Mucosa of descending colon (tissue), 3 donors: Measurements from ENCODE around the gene LRRC8B. TPM values are rescaled to one million over a fixed set of nuclear protein-coding genes. Genes with fewer than 3 reads are reported as not detected.

Experiments
- ATAC-seq: fragments of 200-7000 bp; cut with Tn5 transposase; one replicate; pipeline ENCODE4 v1.9.1; 2020; ENCODE audit warnings: mild to moderate bottlenecking, moderate library complexity
- DNase-seq, 3 donors: peaks; one replicate each; pipeline ENCODE4 v3.0.0-alpha.2; 2020
- H3K36me3 ChIP-seq: fragments of 200-600 bp; one replicate; pipeline ENCODE4 v1.8.0; 2021; ENCODE audit warnings: low read depth, mild to moderate bottlenecking
- H3K4me1 ChIP-seq: fragments of 200-600 bp; one replicate; pipeline ENCODE4 v1.8.0; 2021; ENCODE audit warnings: low read depth, mild to moderate bottlenecking
- H3K4me3 ChIP-seq: fragments of 200-600 bp; one replicate; pipeline ENCODE4 v1.8.0; 2021; ENCODE audit warnings: mild to moderate bottlenecking
- H3K9me3 ChIP-seq: fragments of 200-600 bp; one replicate; pipeline ENCODE4 v1.8.0; 2021; ENCODE audit warnings: mild to moderate bottlenecking
- intact Hi-C, 2 donors: fragments of 100-400 bp; cut with DNase I in 1 of 2; cut with micrococcal nuclease in 1 of 2; formaldehyde crosslinking; loops; one replicate each; pipeline versions ENCODE4 v1.11.0 to v1.11.1; 2022; cut with DNase I, micrococcal nuclease
- long read RNA-seq, 2 donors: library from polyadenylated mRNA; unstranded; transcript quantifications; one replicate each; pipeline ENCODE4 v2.0.0, GENCODE V29; 2019 to 2021
- total RNA-seq, 3 donors: library from RNA; stranded (reverse); fragmentation: NEBNext Ultra II Directional in 2 of 3; extraction: Animal tissue kit (Norgen Biotek cat#: 25700) in 2 of 3; gene quantifications; one replicate each; pipeline versions ENCODE4 v1.2.1 to v1.2.4, GENCODE V29; 2021 to 2023
- TF ChIP-seq, protein P1 (sequence below): fragments of 200-600 bp; IDR thresholded peaks from one replicate; pipeline ENCODE4 v1.8.0; 2022; ENCODE audit warnings: antibody characterized with exemption, mild to moderate bottlenecking
- donor health status: DM: no; HTN: no; CAD: no; lungs with moderate emphysema.
- donor health status: DM: no; HTN: no; CAD: no.
- donor health status: DM: no; HTN: yes; CAD: no.

Gene LRRC8B
- total RNA-seq = 10 to 100 TPM; 11.2 to 16.1 (median 11.6) TPM
- long read RNA-seq, donor 1, full-length matches to known transcripts = 2 of 4 reads
- long read RNA-seq, donor 1, partial matches to known transcripts = 1 of 4 reads
- long read RNA-seq, donor 1, other reads (novel, unspliced or antisense) = 1 of 4 reads
- long read RNA-seq, donor 2 = 0 reads

DNA sequence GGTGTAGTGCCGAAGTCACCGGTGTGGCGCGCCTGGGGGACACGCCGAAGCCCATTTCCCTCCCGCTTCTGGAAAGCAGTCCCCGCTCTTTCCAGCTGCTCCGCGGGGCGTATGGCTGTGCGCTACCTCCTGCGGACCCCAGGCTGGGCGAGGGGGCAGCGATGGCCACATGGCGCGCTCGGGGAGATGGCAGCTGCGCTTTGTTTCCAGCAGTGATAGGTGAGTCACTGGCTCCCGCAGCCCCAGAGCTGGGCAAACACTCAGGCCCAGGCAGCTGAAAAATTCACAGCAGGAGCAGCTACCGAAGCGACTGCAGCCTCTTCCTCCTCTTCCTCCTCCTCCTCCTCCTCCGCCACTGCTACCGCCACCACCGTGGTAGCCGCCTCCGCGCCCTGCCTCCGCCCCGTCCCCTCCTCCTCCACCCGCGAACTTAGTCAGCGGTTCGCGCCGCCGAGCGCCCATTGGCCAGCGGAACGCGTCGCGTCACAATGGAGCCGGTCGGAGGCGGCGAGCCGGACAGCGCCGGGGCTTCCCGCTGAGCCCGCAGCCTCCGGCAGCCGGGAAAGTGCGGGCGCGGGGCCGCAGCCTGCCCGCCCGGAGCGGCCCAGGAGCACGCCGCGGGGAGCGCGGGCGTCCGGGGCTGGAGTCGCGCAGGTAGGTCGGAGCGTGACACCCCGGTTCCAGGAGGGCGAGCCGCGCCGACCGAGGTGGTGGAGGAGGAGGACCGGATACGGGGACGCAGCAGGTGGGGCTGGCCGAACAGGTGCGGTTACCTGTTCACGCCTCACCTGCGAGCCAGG lies at the start of gene LRRC8B:
LRRC8B (plus strand) TSS at position 461 of the 800 bp plus-strand sequence. CDS start 57,822 bp downstream, outside the sequence.
- no peaks in the 10 kb centered on the region for H3K9me3 ChIP-seq
- H3K4me3 ChIP-seq = peak within 1 kb of the TSS; percentile 68
- H3K4me1 ChIP-seq = peaks cover 12% of the 10 kb centered on the region
- H3K36me3 ChIP-seq = no peaks in the 10 kb centered on the region
- intact Hi-C loops = no loop called here
- TF ChIP-seq, protein P1, sequence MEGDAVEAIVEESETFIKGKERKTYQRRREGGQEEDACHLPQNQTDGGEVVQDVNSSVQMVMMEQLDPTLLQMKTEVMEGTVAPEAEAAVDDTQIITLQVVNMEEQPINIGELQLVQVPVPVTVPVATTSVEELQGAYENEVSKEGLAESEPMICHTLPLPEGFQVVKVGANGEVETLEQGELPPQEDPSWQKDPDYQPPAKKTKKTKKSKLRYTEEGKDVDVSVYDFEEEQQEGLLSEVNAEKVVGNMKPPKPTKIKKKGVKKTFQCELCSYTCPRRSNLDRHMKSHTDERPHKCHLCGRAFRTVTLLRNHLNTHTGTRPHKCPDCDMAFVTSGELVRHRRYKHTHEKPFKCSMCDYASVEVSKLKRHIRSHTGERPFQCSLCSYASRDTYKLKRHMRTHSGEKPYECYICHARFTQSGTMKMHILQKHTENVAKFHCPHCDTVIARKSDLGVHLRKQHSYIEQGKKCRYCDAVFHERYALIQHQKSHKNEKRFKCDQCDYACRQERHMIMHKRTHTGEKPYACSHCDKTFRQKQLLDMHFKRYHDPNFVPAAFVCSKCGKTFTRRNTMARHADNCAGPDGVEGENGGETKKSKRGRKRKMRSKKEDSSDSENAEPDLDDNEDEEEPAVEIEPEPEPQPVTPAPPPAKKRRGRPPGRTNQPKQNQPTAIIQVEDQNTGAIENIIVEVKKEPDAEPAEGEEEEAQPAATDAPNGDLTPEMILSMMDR = no peak
- ATAC-seq (peak; percentile 97), DNase-seq (peak; percentile 92 to 96 (median 96))

DNA sequence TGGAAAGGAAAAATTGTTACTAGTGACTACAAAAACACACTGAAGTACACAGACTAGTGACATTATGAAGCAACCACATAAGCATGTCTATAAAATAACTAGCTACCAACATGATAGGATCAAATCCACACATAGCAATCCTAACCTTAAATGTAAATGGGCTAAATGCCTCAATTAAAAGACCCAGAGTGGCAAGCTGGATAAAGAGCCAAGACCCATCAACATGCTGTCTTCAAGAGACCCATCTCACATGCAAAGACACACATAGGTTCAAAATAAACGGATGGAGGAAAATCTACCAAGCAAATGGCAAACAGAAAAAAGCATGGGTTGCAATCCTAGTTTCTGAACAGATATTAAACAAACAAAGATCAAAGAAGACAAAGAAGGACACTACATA lies 49.4 kb upstream of the LRRC8B start:
- H3K36me3 ChIP-seq = no peaks in the 10 kb centered on the region
- ATAC-seq (no peak), DNase-seq (no peak)
- peaks cover 7% of the 10 kb centered on the region for H3K9me3 ChIP-seq
- intact Hi-C loops = no loop called here
- TF ChIP-seq, protein P1 = no peak
- no peak overlapping the region for H3K4me3 ChIP-seq
- H3K4me1 ChIP-seq = no peaks in the 10 kb centered on the region

DNA sequence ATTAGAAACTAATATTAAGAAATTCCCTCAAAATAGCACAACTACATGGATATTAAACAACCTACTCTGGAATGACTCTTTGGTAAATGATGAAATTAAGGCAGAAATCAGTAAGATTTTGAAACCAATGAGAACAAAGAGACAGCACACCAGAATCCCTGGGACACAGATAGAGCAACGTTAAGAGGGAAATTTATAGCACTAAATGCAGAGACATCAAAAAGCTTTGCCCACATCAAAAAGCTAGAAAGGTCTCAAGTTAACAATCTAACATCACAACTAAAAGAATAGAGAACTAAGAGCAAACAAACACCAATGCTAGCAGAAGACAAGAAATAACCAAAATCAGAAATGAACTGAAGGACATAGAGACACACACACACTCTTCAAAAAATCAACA lies 48.6 kb upstream of the LRRC8B start:
- H3K36me3 ChIP-seq = no peaks in the 10 kb centered on the region
- no peak for ATAC-seq
- peaks cover 15% of the 10 kb centered on the region for H3K9me3 ChIP-seq
- no peak for DNase-seq
- no peaks in the 10 kb centered on the region for H3K4me1 ChIP-seq
- no peak overlapping the region for H3K4me3 ChIP-seq
- intact Hi-C loops = no loop called here
- TF ChIP-seq, protein P1 = no peak

DNA sequence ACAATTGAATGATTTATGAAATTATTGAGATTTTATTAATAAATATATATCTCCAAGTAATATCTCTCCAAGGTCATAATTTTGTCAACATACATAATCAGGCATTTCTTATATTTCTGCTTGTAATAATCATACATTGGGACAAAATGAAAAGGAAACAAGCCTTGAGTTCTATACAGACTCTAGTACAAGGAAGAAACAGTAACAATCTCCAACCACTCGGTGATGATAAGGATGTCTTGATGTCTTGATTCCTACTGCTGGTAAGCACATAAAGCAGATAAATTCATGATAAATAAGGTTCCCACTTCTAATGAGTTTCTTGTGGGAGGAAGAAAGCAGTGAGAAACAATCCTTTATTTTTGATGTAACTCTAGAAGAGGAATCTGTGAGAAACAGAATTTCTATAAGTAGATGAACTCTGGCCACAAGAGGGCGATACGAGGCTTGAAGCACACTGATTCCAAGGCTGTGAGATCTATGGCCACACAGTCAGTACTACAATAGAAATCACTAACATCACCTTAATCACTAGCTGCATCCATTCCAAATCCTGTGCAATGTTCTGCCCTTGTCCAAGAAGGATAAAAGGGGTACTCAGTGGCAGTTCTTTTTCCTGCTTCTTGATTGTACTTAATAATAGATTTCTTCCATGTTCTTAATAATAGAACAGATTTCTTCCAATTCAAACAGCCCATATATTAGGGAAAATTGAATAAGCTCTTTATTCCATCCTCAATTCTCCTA lies 41.4 kb upstream of the LRRC8B start:
- Histone ChIP-seq H3K4me3 (no peak overlapping the region), H3K4me1 (no peaks in the 10 kb centered on the region), H3K36me3 (no peaks in the 10 kb centered on the region), H3K9me3 (peaks cover 9% of the 10 kb centered on the region)
- ATAC-seq (peak; percentile 83), DNase-seq (peak in 2 of 3 donors; percentile 39 to 96)
- intact Hi-C loops = loop anchor here (5.0 to 10.0 kb wide), 2 partner anchors 122 to 279 kb away; no protein-coding TSS in a partner anchor
- TF ChIP-seq, protein P1 = peak; percentile 25

DNA sequence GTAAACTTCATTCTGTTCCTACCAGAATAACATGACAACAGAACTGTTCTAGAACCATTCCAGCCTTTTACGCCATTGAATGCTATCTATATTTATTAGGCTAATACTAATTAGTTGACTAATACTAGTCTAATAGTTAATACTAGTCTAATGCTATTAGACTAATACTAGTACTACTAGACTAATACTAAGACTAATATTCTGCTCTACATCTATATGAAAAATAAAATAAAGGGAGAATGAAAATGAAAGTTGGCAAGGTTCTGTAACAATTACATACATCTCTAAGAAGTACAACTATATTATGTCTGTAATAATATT lies 40.9 kb upstream of the LRRC8B start:
- H3K9me3 ChIP-seq = peaks cover 9% of the 10 kb centered on the region
- DNase-seq = no peak
- intact Hi-C loops = loop anchor here (5.0 to 10.0 kb wide), 2 partner anchors 121 to 279 kb away; no protein-coding TSS in a partner anchor
- no peak for ATAC-seq
- TF ChIP-seq, protein P1 = no peak
- no peaks in the 10 kb centered on the region for H3K36me3 ChIP-seq
- no peak overlapping the region for H3K4me3 ChIP-seq
- H3K4me1 ChIP-seq = no peaks in the 10 kb centered on the region
